Thyroid gland (tissue), 4 donors: ENCODE data around the gene AGTPBP1. TPM values are rescaled to one million over a fixed set of nuclear protein-coding genes. Genes with fewer than 3 reads are reported as not detected.

Experiments
- DNase-seq, 2 donors: peaks; one replicate each; pipeline ENCODE4 v3.0.0-alpha.2; 2019
- H3K27ac ChIP-seq, 3 donors: fragments of 200-600 bp; sonication (generic); 1 replicate in 2 of 3; 2 replicates in 1 of 3; pipeline ENCODE4 v1.5.1; 2016 to 2019; ENCODE audit warnings: mild to moderate bottlenecking in 1 of 3, moderate library complexity in 1 of 3
- H3K27me3 ChIP-seq: fragments of 200-600 bp; sonication (generic); one replicate; pipeline ENCODE4 v1.5.1; 2019
- H3K36me3 ChIP-seq, 2 donors: fragments of 200-600 bp; sonication (generic); one replicate each; pipeline ENCODE4 v1.5.1; 2016 to 2019
- H3K4me1 ChIP-seq, 2 donors: fragments of 200-600 bp; sonication (generic); one replicate each; pipeline ENCODE4 v1.5.1; 2017 to 2019
- H3K4me3 ChIP-seq, 3 donors: fragments of 200-600 bp; sonication (generic); replicated peaks in 1 of 3; 1 replicate in 2 of 3; 2 replicates in 1 of 3; pipeline ENCODE4 v1.5.1; 2016; ENCODE audit warnings: mild to moderate bottlenecking in 1 of 3
- H3K9me3 ChIP-seq: fragments of 200-600 bp; sonication (generic); one replicate; pipeline ENCODE4 v1.5.1; 2017
- CTCF ChIP-seq, 6 experiments: fragments of 200-600 bp in 3 of 6; fragments of 450-650 bp in 3 of 6; sonication (generic) in 3 of 6; IDR thresholded peaks; one replicate each; pipeline ENCODE4 v1.5.1; 2016 to 2019; ENCODE audit warnings: antibody characterized with exemption in 6 of 6, mild to moderate bottlenecking in 2 of 6, inconsistent platforms in 1 of 6, moderate library complexity in 1 of 6
- POLR2A ChIP-seq, 2 donors: fragments of 450-650 bp; IDR thresholded peaks; one replicate each; pipeline ENCODE4 v1.6.1; 2017; ENCODE audit warnings: antibody characterized with exemption in 2 of 2, mild to moderate bottlenecking in 2 of 2, moderate library complexity in 1 of 2
- WGBS, 2 donors: methylation state at CpG; one replicate each; pipeline ENCODE4 v1.1.5; 2017; 5-methylcytosine and 5-hydroxymethylcytosine counted together
- intact Hi-C: fragments of 100-400 bp; cut with DNase I; formaldehyde crosslinking; loops from one replicate; pipeline ENCODE4 v1.15.1; 2023
- total RNA-seq, 4 donors: library from RNA; depleted of rRNA; stranded (reverse); fragments of >200 nt; gene quantifications; one replicate each; pipeline ENCODE4 v1.2.3, GENCODE V29; 2016

The AGTPBP1 gene
- total RNA-seq, 4 donors from 2014 or later, result 18.2 to 23.3 (median 22.0) TPM

- H3K27ac ChIP-seq, result no peak overlapping the region
- intact Hi-C loops, result no loop called here
Observed at GRCh38 chr9:85569988-85570387, 171.8 kb downstream of the AGTPBP1 start.

GRCh38 chr9:85559526-85559925 is 182.2 kb downstream of the AGTPBP1 start:
- H3K27ac ChIP-seq, result no peak overlapping the region
- no peaks in the 10 kb centered on the region for H3K9me3 ChIP-seq
- WGBS, 2 donors, result 84 to 93% methylated on average over 3 of the region's 3 CpGs
- H3K36me3 ChIP-seq, result no peaks in the 10 kb centered on the region
- intact Hi-C loops, result no loop called here
- no peak for DNase-seq
- no peak overlapping the region for H3K4me3 ChIP-seq
- TF ChIP-seq POLR2A (IDR thresholded peaks at IDR 0.05) (no peak), CTCF (IDR thresholded peaks at IDR 0.05) (no peak)
- no peaks in the 10 kb centered on the region for H3K27me3 ChIP-seq
- H3K4me1 ChIP-seq, result no peaks in the 10 kb centered on the region

More at GRCh38 chr9:85569988-85570387, 171.8 kb downstream of the AGTPBP1 start:
- Histone ChIP-seq H3K9me3 (no peaks in the 10 kb centered on the region), H3K27me3 (no peaks in the 10 kb centered on the region), H3K4me1 (no peaks in the 10 kb centered on the region), H3K36me3 (no peaks in the 10 kb centered on the region), H3K4me3 (no peak overlapping the region)
- DNase-seq, result no peak
- no peak for TF ChIP-seq POLR2A (IDR thresholded peaks at IDR 0.05)
- TF ChIP-seq CTCF (IDR thresholded peaks at IDR 0.05), result no peak
- WGBS, 2 donors, result 53 to 75% methylated on average over 2 of the region's 2 CpGs

- H3K27me3 ChIP-seq, result no peaks in the 10 kb centered on the region
- DNase-seq, result no peak
- no peak for TF ChIP-seq CTCF (IDR thresholded peaks at IDR 0.05)
- no peak for TF ChIP-seq POLR2A (IDR thresholded peaks at IDR 0.05)
- no peaks in the 10 kb centered on the region for H3K9me3 ChIP-seq
- H3K4me1 ChIP-seq, result no peaks in the 10 kb centered on the region
- H3K36me3 ChIP-seq, result no peaks in the 10 kb centered on the region
- H3K4me3 ChIP-seq, result no peak overlapping the region
- intact Hi-C loops, result no loop called here
- H3K27ac ChIP-seq, result no peak overlapping the region
- WGBS, 2 donors, result 92 to 98% methylated on average over 1 of the region's 1 CpG
Observed at GRCh38 chr9:85554349-85554748, 187.4 kb downstream of the AGTPBP1 start.

GRCh38 chr9:85553475-85553874 is 188.3 kb downstream of the AGTPBP1 start:
- Histone ChIP-seq H3K36me3 (no peaks in the 10 kb centered on the region), H3K4me3 (no peak overlapping the region), H3K4me1 (no peaks in the 10 kb centered on the region), H3K27ac (no peak overlapping the region), H3K27me3 (no peaks in the 10 kb centered on the region), H3K9me3 (no peaks in the 10 kb centered on the region)
- TF ChIP-seq POLR2A (IDR thresholded peaks at IDR 0.05) (no peak), CTCF (IDR thresholded peaks at IDR 0.05) (no peak)
- 96 to 97% methylated on average over 5 of the region's 5 CpGs for WGBS, 2 donors
- no peak for DNase-seq
- intact Hi-C loops, result no loop called here

GRCh38 chr9:85547599-85547998 is 194.2 kb downstream of the AGTPBP1 start:
- no peaks in the 10 kb centered on the region for H3K27me3 ChIP-seq
- H3K4me3 ChIP-seq, result no peak overlapping the region
- no peak overlapping the region for H3K27ac ChIP-seq
- H3K36me3 ChIP-seq, result no peaks in the 10 kb centered on the region
- no peak for TF ChIP-seq CTCF (IDR thresholded peaks at IDR 0.05)
- TF ChIP-seq POLR2A (IDR thresholded peaks at IDR 0.05), result no peak
- intact Hi-C loops, result no loop called here
- 95 to 96% methylated on average over 2 of the region's 2 CpGs for WGBS, 2 donors
- DNase-seq, result no peak
- H3K4me1 ChIP-seq, result no peaks in the 10 kb centered on the region
- H3K9me3 ChIP-seq, result no peaks in the 10 kb centered on the region
